Activated CD4-positive, CD25-positive, alpha-beta regulatory T cell treated with anti-CD3 and anti-CD28 coated beads, Interleukin-2, amount 50 U/mL, for 16 hours (primary cell): Measurements from ENCODE around the gene TMEM168.
"Not testable (repeated sequence)": the region's sequence is repeated elsewhere in the genome, so short reads cannot be mapped to it uniquely, and the experiment has no call there.

Experiments
- DNase-seq: peaks from one replicate; pipeline ENCODE4 v3.0.0-alpha.2; 2020; ENCODE audit warnings: low read depth, low spot score

TMEM168 gene

GRCh38 chr7:112789817-112790585 is at the start of gene TMEM168:
Gene TMEM168 (minus strand): TSS chr7:112790393. CDS start chr7:112784825, 5,568 bp downstream.
- DNase-seq: peak; percentile 77

- not testable (repeated sequence) for DNase-seq
Measured at GRCh38 chr7:112835928-112836327, 45.7 kb upstream of the TMEM168 start.

- no peak for DNase-seq
Measured at GRCh38 chr7:112833082-112833481, 42.9 kb upstream of the TMEM168 start.

GRCh38 chr7:112830769-112831168 is 40.6 kb upstream of the TMEM168 start:
- DNase-seq: no peak

GRCh38 chr7:112828696-112829095 is 38.5 kb upstream of the TMEM168 start:
- no peak for DNase-seq

- no peak for DNase-seq
Measured at GRCh38 chr7:112821345-112821744, 31.2 kb upstream of the TMEM168 start.

- no peak for DNase-seq
Measured at GRCh38 chr7:112819536-112819935, 29.3 kb upstream of the TMEM168 start.

- no peak for DNase-seq
Measured at GRCh38 chr7:112806156-112806555, 16.0 kb upstream of the TMEM168 start.

- DNase-seq: no peak
Measured at GRCh38 chr7:112802406-112802805, 12.2 kb upstream of the TMEM168 start.

GRCh38 chr7:112800486-112800885 is 10.3 kb upstream of the TMEM168 start:
- DNase-seq: no peak

GRCh38 chr7:112799448-112800120 is 9.4 kb upstream of the TMEM168 start:
- no peak for DNase-seq

- no peak for DNase-seq
Measured at GRCh38 chr7:112798274-112799159, 8.3 kb upstream of the TMEM168 start.

GRCh38 chr7:112796552-112796951 is 6.4 kb upstream of the TMEM168 start:
- DNase-seq: not testable (repeated sequence)

- no peak for DNase-seq
Measured at GRCh38 chr7:112792441-112792840, 2.2 kb upstream of the TMEM168 start.

- DNase-seq: no peak
Measured at GRCh38 chr7:112791465-112792168, 1.4 kb upstream of the TMEM168 start.

GRCh38 chr7:112790586-112791003 is 402 bp upstream of the TMEM168 start:
- no peak for DNase-seq

- no peak for DNase-seq
Measured at GRCh38 chr7:112789453-112789816, 758 bp downstream of the TMEM168 start.

- no peak for DNase-seq
Measured at GRCh38 chr7:112788778-112789343, 1.3 kb downstream of the TMEM168 start.

GRCh38 chr7:112784603-112785002 is 5.6 kb downstream of the TMEM168 start:
- DNase-seq: no peak

GRCh38 chr7:112782498-112782897 is 7.7 kb downstream of the TMEM168 start:
- DNase-seq: no peak

- DNase-seq: no peak
Measured at GRCh38 chr7:112781558-112781957, 8.6 kb downstream of the TMEM168 start.
